ENCODE results near the gene ZNF263.
"Not testable (repeated sequence)": the region's sequence is repeated elsewhere in the genome, so short reads cannot be mapped to it uniquely, and the experiment has no call there.

ZNF263 gene

DNA sequence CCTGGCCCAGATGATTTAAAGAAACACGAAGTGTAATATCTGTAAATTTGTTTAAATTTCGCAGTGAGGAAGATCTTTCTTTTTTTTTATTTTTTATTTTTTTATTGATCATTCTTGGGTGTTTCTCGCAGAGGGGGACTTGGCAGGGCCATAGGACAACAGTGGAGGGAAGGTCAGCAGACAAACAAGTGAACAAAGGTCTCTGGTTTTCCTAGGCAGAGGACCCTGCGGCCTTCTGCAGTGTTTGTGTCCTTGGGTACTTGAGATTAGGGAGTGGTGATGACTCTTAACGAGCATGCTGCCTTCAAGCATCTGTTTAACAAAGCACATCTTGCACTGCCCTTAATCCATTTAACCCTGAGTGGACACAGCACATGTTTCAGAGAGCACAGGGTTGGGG, 12.6 kb upstream of the ZNF263 start:
- not testable (repeated sequence) for DNase-seq

- DNase-seq, result not testable (repeated sequence)
These were observed 12.0 kb upstream of the ZNF263 start for GRCh38 chr16:3271281-3271680.

GRCh38 chr16:3274490-3274889, 8.8 kb upstream of the ZNF263 start:
- no peak for DNase-seq

- no peak for DNase-seq
These were observed 8.3 kb upstream of the ZNF263 start for GRCh38 chr16:3274947-3275346.

DNA sequence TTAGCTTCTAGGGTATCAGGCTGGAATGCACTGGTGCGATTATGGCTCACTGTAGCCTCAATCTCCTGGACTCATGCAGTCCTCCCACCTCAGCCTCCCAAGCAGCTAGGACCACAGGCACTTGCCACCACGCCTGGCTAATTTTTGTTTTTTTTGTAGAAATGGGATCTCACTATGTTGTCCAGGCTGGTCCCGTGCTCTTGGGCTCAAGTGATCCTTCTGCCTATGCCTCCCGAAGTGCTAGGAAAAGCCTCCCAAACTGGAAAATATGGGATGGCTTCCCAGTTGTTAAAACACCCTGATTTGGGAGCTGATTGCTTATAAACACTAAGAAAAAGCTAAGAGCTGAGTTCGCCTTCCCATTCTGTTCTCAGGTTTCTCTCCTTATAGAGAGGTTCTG, 6.6 kb upstream of the ZNF263 start:
- no peak for DNase-seq

DNA sequence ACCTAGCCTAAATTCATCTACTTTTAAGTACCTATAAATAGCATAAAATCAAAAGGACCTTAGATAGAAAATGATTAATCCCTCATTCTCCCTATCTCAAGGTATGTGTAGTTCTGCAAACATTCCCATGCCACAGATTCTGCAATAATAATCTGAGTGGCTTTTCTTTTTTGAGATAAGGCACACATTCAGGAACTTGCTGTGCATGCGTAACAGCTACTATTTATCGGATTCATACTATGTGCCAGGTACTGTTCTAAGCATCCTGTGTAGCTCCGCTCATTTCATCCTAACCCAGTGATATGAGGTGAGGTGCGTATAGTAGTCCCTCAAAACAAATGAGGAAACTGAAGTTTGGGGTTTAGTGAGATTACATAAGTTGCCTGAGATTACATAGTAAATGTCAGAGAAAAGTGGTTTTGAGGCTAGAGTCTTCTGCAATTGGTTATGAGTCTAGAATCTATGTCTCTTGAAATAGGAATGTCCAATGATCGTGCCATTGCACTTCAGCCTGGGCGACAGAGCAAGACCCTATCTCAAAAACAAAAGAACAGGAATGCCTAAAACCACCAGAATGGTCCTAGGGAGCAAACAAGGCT, 2.0 kb upstream of the ZNF263 start:
- DNase-seq, result no peak

DNA sequence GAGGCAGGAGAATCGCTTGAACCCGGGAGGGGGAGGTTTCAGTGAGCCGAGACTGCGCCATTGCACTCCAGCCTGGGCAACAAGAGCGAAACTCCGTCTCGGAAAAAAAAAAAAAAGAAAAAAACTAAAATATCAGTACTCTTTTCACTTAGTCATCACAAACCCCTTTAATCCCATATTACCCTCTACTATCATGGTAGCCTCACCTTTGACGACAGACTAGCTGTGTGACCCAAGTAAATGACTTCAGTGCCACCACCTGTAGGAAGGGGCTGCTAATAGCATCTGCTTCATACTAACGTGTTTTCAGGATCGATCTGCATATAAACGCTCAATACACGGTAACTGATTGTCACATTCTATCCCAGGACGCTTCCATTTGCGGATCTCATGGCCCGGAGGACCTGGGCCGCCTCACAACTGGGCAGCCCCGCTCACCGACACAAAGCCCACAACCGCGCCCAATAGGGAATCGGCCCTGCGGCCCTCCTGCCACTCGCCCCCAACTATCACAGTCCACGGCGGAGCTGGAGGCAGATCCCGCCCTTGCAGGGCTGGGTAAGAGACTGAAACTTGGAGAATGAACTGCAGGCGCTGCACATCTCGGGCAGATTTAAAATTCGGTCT, 1.1 kb upstream of the ZNF263 start:
- DNase-seq, result no peak

- no peak for DNase-seq
These were observed 504 bp downstream of the ZNF263 start for GRCh38 chr16:3283543-3284447.

- DNase-seq, result no peak
These were observed 1.8 kb downstream of the ZNF263 start for GRCh38 chr16:3285131-3285530.

DNA sequence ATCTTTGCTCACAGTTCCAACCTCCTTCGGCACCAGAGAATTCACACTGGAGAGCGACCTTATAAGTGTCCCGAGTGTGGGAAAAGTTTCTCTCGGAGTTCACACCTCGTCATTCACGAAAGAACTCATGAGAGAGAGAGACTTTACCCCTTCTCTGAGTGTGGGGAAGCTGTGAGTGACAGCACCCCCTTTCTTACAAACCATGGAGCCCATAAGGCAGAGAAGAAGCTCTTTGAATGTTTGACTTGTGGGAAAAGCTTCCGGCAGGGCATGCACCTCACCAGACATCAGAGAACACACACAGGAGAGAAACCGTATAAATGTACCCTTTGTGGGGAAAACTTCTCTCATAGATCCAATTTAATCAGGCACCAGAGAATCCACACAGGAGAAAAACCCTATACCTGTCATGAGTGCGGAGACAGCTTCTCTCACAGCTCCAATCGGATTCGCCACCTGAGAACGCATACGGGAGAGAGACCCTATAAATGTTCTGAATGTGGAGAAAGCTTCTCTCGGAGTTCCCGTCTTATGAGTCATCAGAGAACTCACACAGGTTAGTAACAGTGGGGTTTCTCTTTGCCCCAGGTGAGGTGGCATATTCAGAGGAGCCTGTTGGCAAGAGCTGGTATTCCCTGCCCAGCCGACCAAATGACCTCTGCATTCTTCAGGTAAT, 6.8 kb downstream of the ZNF263 start:
- no peak for DNase-seq

GRCh38 chr16:3292604-3293003, 9.3 kb downstream of the ZNF263 start:
- no peak for DNase-seq

DNA sequence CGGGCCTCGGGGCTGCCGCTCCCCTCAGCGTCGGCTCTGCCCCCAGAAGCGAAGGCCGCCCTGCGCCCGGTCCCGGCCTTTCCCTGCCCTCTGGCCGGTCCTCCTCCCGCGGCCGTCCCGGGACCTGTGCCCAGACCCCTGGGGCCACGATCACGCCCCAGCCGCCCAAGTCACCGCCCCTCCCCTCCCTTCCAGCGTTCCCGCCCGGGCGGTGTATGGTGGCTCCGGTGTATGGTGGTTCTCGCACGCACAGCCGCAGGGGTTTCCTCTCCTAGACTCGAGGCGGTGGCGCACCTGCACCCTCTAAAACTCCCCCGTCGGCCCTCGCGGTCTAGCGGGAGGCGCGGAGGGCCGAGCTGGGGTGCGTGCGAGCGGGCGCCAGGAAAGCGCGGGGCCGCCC, 11.9 kb downstream of the ZNF263 start:
- DNase-seq, result no peak

DNA sequence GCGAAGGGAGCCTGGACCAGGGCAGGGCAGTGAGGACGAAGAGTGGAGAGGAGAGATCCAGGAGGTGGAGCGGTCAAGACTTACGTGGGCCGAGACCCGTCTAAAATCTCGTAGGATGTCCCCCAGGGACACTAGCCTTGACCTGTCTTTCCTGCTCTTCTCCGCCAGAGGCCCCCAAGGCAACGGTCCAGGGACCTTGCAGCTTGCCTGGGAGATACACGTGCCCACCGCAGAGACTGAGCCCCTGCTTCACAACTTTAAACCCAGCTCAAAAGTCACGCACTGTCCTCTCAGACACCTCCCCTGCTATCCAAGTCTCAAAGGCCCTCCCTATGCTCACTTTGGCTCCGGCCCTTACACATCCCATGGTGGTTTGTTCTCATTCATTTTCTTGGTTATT, 12.5 kb downstream of the ZNF263 start:
- no peak for DNase-seq

- no peak for DNase-seq
These were observed 21.1 kb downstream of the ZNF263 start for GRCh38 chr16:3304370-3304769.

- peak; percentile 69 to 86 (median 81) for DNase-seq
These were observed 22.1 kb downstream of the ZNF263 start, which contains the start of the genes TIGD7 and ZNF75A for GRCh38 chr16:3305109-3306068. TIGD7 (minus strand) TSS chr16:3305430; CDS start chr16:3300614, 4,816 bp downstream. ZNF75A (plus strand) TSS chr16:3305497; CDS start chr16:3308429, 2,932 bp downstream.

DNA sequence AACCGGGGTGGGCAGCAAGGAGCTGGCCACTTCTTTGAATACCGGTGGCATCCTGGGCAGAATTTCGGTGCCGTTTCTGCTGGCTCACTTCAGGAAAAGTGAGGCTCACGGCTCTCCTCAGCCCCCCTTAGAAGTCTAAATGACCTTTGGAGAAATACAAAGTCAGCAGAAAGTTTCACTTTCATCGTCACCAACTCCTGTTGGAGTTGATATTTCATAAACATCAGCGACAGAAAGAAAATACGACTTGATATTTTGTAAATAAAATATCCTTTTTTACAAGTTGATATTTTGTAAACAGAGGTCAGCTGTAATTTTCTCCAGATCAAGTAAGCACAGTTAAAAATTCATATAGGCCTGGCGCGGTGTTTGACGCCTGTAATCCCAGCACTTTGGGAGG, 22.8 kb downstream of the ZNF263 start:
- DNase-seq, result no peak

GRCh38 chr16:3311496-3311895, 28.2 kb downstream of the ZNF263 start:
- DNase-seq, result no peak

DNA sequence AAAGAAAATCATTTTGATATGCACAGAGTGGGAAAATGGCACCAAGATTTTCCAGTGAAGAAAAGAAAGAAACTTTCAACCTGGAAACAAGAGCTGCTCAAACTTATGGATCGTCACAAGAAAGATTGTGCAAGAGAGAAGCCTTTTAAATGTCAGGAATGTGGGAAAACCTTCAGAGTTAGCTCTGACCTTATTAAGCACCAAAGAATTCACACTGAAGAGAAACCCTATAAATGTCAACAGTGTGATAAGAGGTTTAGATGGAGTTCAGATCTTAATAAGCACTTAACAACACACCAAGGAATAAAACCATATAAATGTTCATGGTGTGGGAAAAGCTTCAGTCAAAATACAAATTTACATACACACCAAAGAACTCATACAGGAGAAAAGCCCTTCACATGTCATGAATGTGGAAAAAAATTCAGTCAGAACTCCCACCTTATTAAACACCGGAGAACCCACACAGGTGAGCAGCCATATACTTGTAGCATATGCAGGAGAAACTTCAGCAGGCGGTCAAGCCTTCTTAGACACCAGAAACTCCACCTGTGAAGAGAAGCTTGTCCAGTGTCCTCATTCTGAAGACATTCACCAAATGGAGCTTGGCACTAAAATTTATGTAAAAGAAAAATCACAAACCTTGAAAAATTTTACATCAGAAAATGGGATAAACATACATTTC, 34.2 kb downstream of the ZNF263 start:
- no peak for DNase-seq

DNA sequence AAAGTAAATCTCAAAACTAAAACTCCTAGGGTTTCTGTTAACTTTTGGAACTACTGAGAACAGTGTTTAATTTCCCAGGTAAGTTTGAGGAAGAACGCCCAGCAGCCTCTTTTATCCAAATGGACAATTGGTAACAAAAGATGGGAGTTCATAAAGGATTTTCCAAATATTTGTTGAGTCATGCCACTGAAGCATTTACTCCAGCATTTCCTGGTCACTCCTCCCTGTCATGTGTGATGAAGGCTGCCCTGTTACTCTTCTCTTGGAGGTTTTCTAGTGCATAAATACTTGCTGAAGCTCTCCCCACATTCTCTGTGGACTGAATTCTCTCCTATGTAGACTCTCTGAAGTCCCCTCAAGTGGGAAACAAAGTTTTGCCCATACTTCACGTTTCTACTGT, 38.5 kb downstream of the ZNF263 start:
- DNase-seq, result no peak

GRCh38 chr16:3327514-3327913, 44.2 kb downstream of the ZNF263 start:
- DNase-seq, result no peak

- DNase-seq, result no peak
These were observed 44.8 kb downstream of the ZNF263 start for GRCh38 chr16:3328104-3328503.

All from stimulated activated naive CD4-positive, alpha-beta T cell (primary cell).